HepG2 (cell line): ENCODE measurements around the gene ADCYAP1R1. TPM values are rescaled to one million over a fixed set of nuclear protein-coding genes. Genes with fewer than 3 reads are reported as not detected.

Experiments used
- ATAC-seq: fragments of 200-7000 bp; cut with Tn5 transposase; 3 replicates; pipeline ENCODE4 v1.9.1; 2020; ENCODE audit warnings: mild to moderate bottlenecking, moderate library complexity
- BruUV-seq: library from RNA; stranded (reverse); fragments of 400-500 nt; replicated peaks from 2 replicates; lab custom pipeline; 2021; lab: Mats Ljungman, UMichigan
- CTCF ChIA-PET: fragments of 300-600 bp; formaldehyde crosslinking; extraction: SDS; loops from one replicate; lab custom pipeline; 2021; ENCODE audit warnings: low total read pairs, inconsistent platforms, low intra/inter-chr PET ratio; lab: Yijun Ruan, JAX
- POLR2A ChIA-PET: fragments of 350-600 bp; sonication (Branson Sonifier 250); formaldehyde crosslinking; loops from one replicate; lab custom pipeline; 2020; ENCODE audit warnings: antibody characterized with exemption, inconsistent platforms; lab: Yijun Ruan, JAX
- DNase-seq: peaks from one replicate; pipeline ENCODE4 v3.0.0-alpha.2; 2015; ENCODE audit warnings: low spot score
- FAIRE-seq: peaks from 3 replicates; lab custom pipeline; 2011; peaks lifted over from hg19 to GRCh38; lab: Jason Lieb, UNC
- H2AFZ ChIP-seq: one replicate; pipeline ENCODE4 v1.6.1; 2011; ENCODE audit warnings: low read length, inconsistent platforms
- H3K27ac ChIP-seq: fragments of 300-600 bp; 3 replicates; pipeline ENCODE4 v1.8.0; 2011; ENCODE audit warnings: mixed run types, mild to moderate bottlenecking, mixed read lengths, low read length, inconsistent platforms; ENCODE audit not compliant: insufficient read depth; ENCODE audit errors: extremely low read length
- H3K27me3 ChIP-seq, 2 experiments: fragments of 200-600 bp in 1 of 2; 2 replicates in 1 of 2; 3 replicates in 1 of 2; pipeline versions ENCODE4 v1.6.0 to v1.8.0; 2011; ENCODE audit warnings: low read length in 2 of 2, mild to moderate bottlenecking in 2 of 2, moderate library complexity in 2 of 2, inconsistent platforms in 1 of 2; ENCODE audit not compliant: insufficient read depth in 2 of 2, control insufficient read depth in 1 of 2
- H3K36me3 ChIP-seq, 2 experiments: fragments of 200-600 bp in 1 of 2; replicated peaks in 1 of 2; 2 replicates in 1 of 2; 3 replicates in 1 of 2; pipeline versions ENCODE4 v1.5.1 to v1.8.0; 2011; ENCODE audit warnings: low read length in 2 of 2, inconsistent platforms in 1 of 2; ENCODE audit not compliant: insufficient read depth in 2 of 2, control insufficient read depth in 1 of 2
- H3K4me1 ChIP-seq: 2 replicates; pipeline ENCODE4 v1.5.1; 2012; ENCODE audit warnings: low read length, inconsistent platforms; ENCODE audit not compliant: insufficient read depth
- H3K4me2 ChIP-seq: 2 replicates; pipeline ENCODE4 v1.6.0; 2011; ENCODE audit warnings: low read depth, low read length, inconsistent platforms
- H3K4me3 ChIP-seq, 3 experiments: fragments of 200-600 bp in 1 of 3; sonication (generic), shearing (Covaris generic) in 1 of 3; replicated peaks in 1 of 3; 2 replicates each; pipeline ENCODE4 v1.5.1; 2011 to 2016; ENCODE audit warnings: low read length in 3 of 3, inconsistent platforms in 2 of 3, low read depth in 2 of 3, mild to moderate bottlenecking in 2 of 3, control low read depth in 1 of 3, mixed read lengths in 1 of 3; ENCODE audit not compliant: insufficient read depth in 1 of 3
- H3K79me2 ChIP-seq: one replicate; pipeline ENCODE4 v1.6.1; 2011; ENCODE audit warnings: low read length, inconsistent platforms; ENCODE audit not compliant: insufficient read depth
- H3K9ac ChIP-seq: 2 replicates; pipeline ENCODE4 v1.6.0; 2011; ENCODE audit warnings: mild to moderate bottlenecking, low read depth, low read length, inconsistent platforms; ENCODE audit not compliant: insufficient read depth
- H3K9me3 ChIP-seq: 2 replicates; pipeline ENCODE4 v1.5.1; 2012; ENCODE audit warnings: mild to moderate bottlenecking, low read length
- H4K20me1 ChIP-seq: 2 replicates; pipeline ENCODE4 v1.6.0; 2011; ENCODE audit warnings: inconsistent platforms, mild to moderate bottlenecking, low read length, moderate library complexity; ENCODE audit not compliant: insufficient read depth
- CERS6 ChIP-seq: sonication (generic); formaldehyde crosslinking; IDR thresholded peaks from 2 replicates; pipeline ENCODE4 v1.5.0; 2020; ENCODE audit warnings: missing genetic modification reagents
- DR1 ChIP-seq: sonication (generic); formaldehyde crosslinking; IDR thresholded peaks from 2 replicates; pipeline ENCODE4 v1.8.0; 2021; ENCODE audit warnings: mild to moderate bottlenecking, missing genetic modification reagents, inconsistent platforms
- EHMT2 ChIP-seq: fragments of 200-600 bp; sonication (generic); IDR thresholded peaks from 2 replicates; pipeline ENCODE4 v1.7.0; 2017; ENCODE audit warnings: antibody characterized with exemption, low read depth, low read length, borderline replicate concordance
- GABPA ChIP-seq, 2 experiments: IDR thresholded peaks; 2 replicates each; pipeline ENCODE4 v1.6.1; 2011 to 2016; ENCODE audit warnings: low read depth in 2 of 2, low read length in 1 of 2, missing biosample characterization in 1 of 2, missing genetic modification characterization in 1 of 2
- MLLT10 ChIP-seq: sonication (generic); formaldehyde crosslinking; IDR thresholded peaks from 2 replicates; pipeline ENCODE4 v1.4.0; 2020; ENCODE audit warnings: missing genetic modification reagents
- NFATC3 ChIP-seq: sonication (generic); formaldehyde crosslinking; IDR thresholded peaks from 2 replicates; pipeline ENCODE4 v1.5.1; 2020; ENCODE audit warnings: mild to moderate bottlenecking, missing genetic modification reagents
- YEATS4 ChIP-seq: sonication (generic); formaldehyde crosslinking; IDR thresholded peaks from 2 replicates; pipeline ENCODE4 v1.4.0; 2020; ENCODE audit warnings: missing genetic modification reagents, borderline replicate concordance
- ZNF33A ChIP-seq: sonication (generic); formaldehyde crosslinking; IDR thresholded peaks from 2 replicates; pipeline ENCODE4 v1.5.1; 2020; ENCODE audit warnings: missing genetic modification reagents, mild to moderate bottlenecking, moderate library complexity, borderline replicate concordance
- ZNF343 ChIP-seq: sonication (generic); formaldehyde crosslinking; IDR thresholded peaks from 2 replicates; pipeline ENCODE4 v1.4.0; 2020; ENCODE audit warnings: mild to moderate bottlenecking, missing genetic modification reagents
- WGBS: methylation state at CpG from one replicate; pipeline ENCODE4 v1.1.6; 2017; ENCODE audit warnings: low lambda C conversion rate; 5-methylcytosine and 5-hydroxymethylcytosine counted together
- in situ Hi-C: cut with HindIII; loops from 2 replicates; pipeline ENCODE4 v1.10.0; 2017; ENCODE audit warnings: low pct_unique_long_range_greater_than_20kb; ENCODE audit not compliant: extremely low pct_ligation_motif_present
- intact Hi-C: fragments of 100-400 bp; cut with micrococcal nuclease; formaldehyde crosslinking; loops from one replicate; pipeline ENCODE4 v1.10.0; 2022; ENCODE audit not compliant: unreplicated experiment
- polyA plus RNA-seq, 8 experiments: library from polyadenylated mRNA; depleted of rRNA in 3 of 8; stranded (reverse) in 7 of 8; unstranded in 1 of 8; fragments of >200 nt; fragmentation: Illumina TruSeq in 4 of 8; extraction: Trizol in 4 of 8; gene quantifications; 2 replicates each; pipeline versions ENCODE4 v1.2.1 to v1.2.3, GENCODE V29; 2011 to 2016; ENCODE audit warnings: low read depth in 4 of 8, missing spikeins in 1 of 8, mixed read lengths in 1 of 8; ENCODE audit not compliant: insufficient read depth in 1 of 8
- total RNA-seq, 5 experiments: library from RNA; depleted of rRNA; stranded (reverse); fragments of >200 nt; fragmentation: Illumina TruSeq; extraction: Trizol; gene quantifications; 2 replicates each; pipeline ENCODE4 v1.2.3, GENCODE V29; 2016; ENCODE audit warnings: low read depth in 1 of 5

Gene ADCYAP1R1
- total and polyA plus RNA-seq, 2 of the 13 experiments (the other 11 are each of a cell fraction or from before 2014, with no cell fraction given) = not detected

DNA sequence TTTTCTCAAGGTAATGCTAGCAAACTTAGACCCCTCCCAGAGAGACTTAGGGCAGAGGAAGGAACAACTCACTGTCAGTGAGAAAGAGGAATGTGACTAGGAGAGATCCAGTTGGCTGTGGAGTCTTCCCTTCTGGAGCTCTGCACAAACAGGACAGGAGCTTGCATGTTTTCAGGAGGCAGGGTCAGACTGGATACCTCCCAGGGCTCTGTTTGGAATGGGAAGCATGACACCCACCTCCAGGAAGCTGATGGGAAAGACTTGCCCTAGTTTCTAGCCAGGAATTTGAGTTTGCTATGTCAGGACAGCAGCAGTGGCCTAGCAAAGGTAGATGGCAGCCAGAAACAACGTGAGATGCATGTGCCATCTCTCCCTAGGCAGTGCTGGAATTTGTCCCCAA, 47.7 kb upstream of the ADCYAP1R1 start:
- FAIRE-seq = no peak
- Histone ChIP-seq H3K27me3 (peaks cover 0 to 8% of the 10 kb centered on the region in 2 experiments; a peak in 1 of 5 replicates), H3K79me2 (no peaks in the 10 kb centered on the region), H3K27ac (no peak overlapping the region), H3K4me2 (no peak overlapping the region), H4K20me1 (no peaks in the 10 kb centered on the region), H3K9ac (no peak overlapping the region), H3K4me1 (no peaks in the 10 kb centered on the region), H3K36me3 (no peaks in the 10 kb centered on the region), H3K9me3 (no peaks in the 10 kb centered on the region), H3K4me3 (no peak overlapping the region), H2AFZ (no peak overlapping the region)
- no TSS peak for BruUV-seq
- ChIA-PET CTCF (no interaction called here), POLR2A (no interaction called here)
- in situ Hi-C loops (no loop called here), intact Hi-C loops (no loop called here)
- no peak for TF ChIP-seq ZNF343 (CRISPR knock-in tag)
- TF ChIP-seq EHMT2 = no peak
- TF ChIP-seq NFATC3 (CRISPR knock-in tag) = no peak
- no peak for TF ChIP-seq CERS6 (CRISPR knock-in tag)
- TF ChIP-seq ZNF33A (CRISPR knock-in tag) = no peak
- no peak for TF ChIP-seq DR1 (CRISPR knock-in tag)
- TF ChIP-seq YEATS4 = no peak
- no peak for TF ChIP-seq MLLT10 (CRISPR knock-in tag)
- TF ChIP-seq GABPA (IDR thresholded peaks at IDR 0.05; ENCODE audit: low read depth, low read length) = no peak
- no peak for TF ChIP-seq GABPA (CRISPR knock-in tag; IDR thresholded peaks at IDR 0.05; ENCODE audit: low read depth)
- ATAC-seq = no peak
- 0% methylated on average over 1 of the region's 1 CpG for WGBS
- DNase-seq = no peak
